Neuronal stem cell (in vitro differentiated cells): ENCODE results near the gene IDI2.

Experiments used
- DNase-seq: peaks from one replicate; pipeline ENCODE4 v3.0.0-alpha.2; 2013; ENCODE audit warnings: low spot score
- H2AFZ ChIP-seq: one replicate; pipeline ENCODE4 v1.6.1; 2013; ENCODE audit warnings: mild to moderate bottlenecking, low read length, inconsistent platforms
- H2AK5ac ChIP-seq: 2 replicates; pipeline ENCODE4 v1.6.1; 2013; ENCODE audit warnings: low read depth, mild to moderate bottlenecking, inconsistent platforms, low read length, moderate library complexity, mixed read lengths
- H2BK120ac ChIP-seq: 2 replicates; pipeline ENCODE4 v1.6.1; 2013; ENCODE audit warnings: low read depth, mild to moderate bottlenecking, inconsistent platforms, low read length, moderate library complexity, mixed read lengths
- H2BK12ac ChIP-seq: one replicate; pipeline ENCODE4 v1.6.1; 2013; ENCODE audit warnings: low read length, inconsistent platforms
- H2BK15ac ChIP-seq: 2 replicates; pipeline ENCODE4 v1.6.1; 2013; ENCODE audit warnings: mild to moderate bottlenecking, low read length, inconsistent platforms, mixed read lengths
- H2BK5ac ChIP-seq: one replicate; pipeline ENCODE4 v1.6.1; 2013; ENCODE audit warnings: inconsistent platforms, mild to moderate bottlenecking, low read length, moderate library complexity
- H3K14ac ChIP-seq: one replicate; pipeline ENCODE4 v1.6.1; 2013; ENCODE audit warnings: low read length, inconsistent platforms
- H3K18ac ChIP-seq: 2 replicates; pipeline ENCODE4 v1.6.1; 2013; ENCODE audit warnings: low read length, inconsistent platforms
- H3K23ac ChIP-seq: 2 replicates; pipeline ENCODE4 v1.6.1; 2013; ENCODE audit warnings: low read depth, mild to moderate bottlenecking, mixed read lengths, low read length, inconsistent platforms; ENCODE audit not compliant: poor library complexity
- H3K27ac ChIP-seq: replicated peaks from 3 replicates; pipeline ENCODE4 v1.5.1; 2013; ENCODE audit warnings: low read length, inconsistent platforms
- H3K27me3 ChIP-seq, 3 experiments: 2 replicates each; pipeline ENCODE4 v1.6.1; 2013; ENCODE audit warnings: low read length in 3 of 3, mild to moderate bottlenecking in 2 of 3, inconsistent platforms in 1 of 3, low read depth in 1 of 3, mixed read lengths in 1 of 3, moderate library complexity in 1 of 3; ENCODE audit not compliant: control insufficient read depth in 3 of 3, insufficient read depth in 3 of 3
- H3K36me3 ChIP-seq, 2 donors: replicated peaks in 1 of 2; 2 replicates each; pipeline ENCODE4 v1.6.1; 2013; ENCODE audit warnings: low read length in 2 of 2; ENCODE audit not compliant: control insufficient read depth in 2 of 2, insufficient read depth in 2 of 2
- H3K4ac ChIP-seq: 2 replicates; pipeline ENCODE4 v1.6.1; 2013; ENCODE audit warnings: inconsistent platforms, mild to moderate bottlenecking, low read length, moderate library complexity
- H3K4me1 ChIP-seq, 2 donors: 1 replicate in 1 of 2; 2 replicates in 1 of 2; pipeline ENCODE4 v1.6.1; 2013; ENCODE audit warnings: low read length in 2 of 2, low read depth in 1 of 2; ENCODE audit not compliant: control insufficient read depth in 2 of 2, insufficient read depth in 1 of 2
- H3K4me2 ChIP-seq: one replicate; pipeline ENCODE4 v1.6.1; 2013; ENCODE audit warnings: mild to moderate bottlenecking, low read length, inconsistent platforms; ENCODE audit not compliant: insufficient read depth, poor library complexity, severe bottlenecking
- H3K4me3 ChIP-seq, 2 donors: 2 replicates each; pipeline ENCODE4 v1.5.1; 2013; ENCODE audit warnings: low read length in 2 of 2, mild to moderate bottlenecking in 2 of 2, inconsistent platforms in 1 of 2, moderate library complexity in 1 of 2
- H3K79me1 ChIP-seq: one replicate; pipeline ENCODE4 v1.6.1; 2013; ENCODE audit warnings: low read depth, mild to moderate bottlenecking, inconsistent platforms, low read length, moderate library complexity
- H3K9ac ChIP-seq: one replicate; pipeline ENCODE4 v1.6.1; 2013; ENCODE audit warnings: mild to moderate bottlenecking, low read depth, low read length, inconsistent platforms; ENCODE audit not compliant: poor library complexity
- H3K9me3 ChIP-seq, 2 donors: replicated peaks in 1 of 2; 2 replicates each; pipeline versions ENCODE3 to v1.6.1; 2013; ENCODE audit warnings: low read length in 2 of 2, mild to moderate bottlenecking in 2 of 2, inconsistent platforms in 1 of 2, low read depth in 1 of 2, mixed read lengths in 1 of 2, moderate library complexity in 1 of 2; ENCODE audit not compliant: control insufficient read depth in 2 of 2, insufficient read depth in 1 of 2
- H4K8ac ChIP-seq: one replicate; pipeline ENCODE4 v1.6.1; 2013; ENCODE audit warnings: low read depth, mild to moderate bottlenecking, inconsistent platforms, low read length, moderate library complexity
- H4K91ac ChIP-seq: one replicate; pipeline ENCODE4 v1.6.1; 2013; ENCODE audit warnings: low read length, low read depth, mild to moderate bottlenecking, inconsistent platforms; ENCODE audit not compliant: poor library complexity
- WGBS, 2 donors: extraction: QIAGEN DNeasy Blood & Tissue Kit; methylation state at CpG; one replicate each; pipeline ENCODE4 v1.1.7; 2013; ENCODE audit warnings: missing lambda C conversion rate in 2 of 2, mixed read lengths in 1 of 2; ENCODE audit not compliant: insufficient read length in 2 of 2, insufficient replicate concordance in 1 of 2; ENCODE audit errors: extremely low coverage in 2 of 2; 5-methylcytosine and 5-hydroxymethylcytosine counted together

Gene IDI2

DNA sequence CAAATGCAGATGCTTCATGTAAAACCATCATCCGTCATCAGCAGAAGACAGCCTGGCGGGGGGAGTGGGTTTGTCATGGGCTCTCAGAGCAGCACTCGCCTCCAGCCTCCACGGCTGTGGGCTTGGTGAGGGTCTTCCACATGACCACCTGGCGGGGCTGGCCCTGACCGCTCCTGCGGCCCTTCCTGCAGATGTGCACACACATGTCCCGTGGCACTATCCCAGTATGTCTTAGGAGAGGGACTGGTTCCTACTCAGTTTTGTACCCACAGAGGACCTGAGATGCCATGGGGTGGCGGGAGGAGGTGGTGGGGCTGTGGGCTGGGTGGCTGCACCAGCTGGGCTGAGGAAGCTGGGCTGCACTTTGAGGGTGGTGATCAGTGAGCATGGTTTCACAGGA is 4.7 kb downstream of the IDI2 start:
- no peak overlapping the region for H3K4ac ChIP-seq
- WGBS, 2 donors, result no CpG with 5 or more reads among the region's 9 CpGs
- H3K23ac ChIP-seq, result no peak overlapping the region
- H2AFZ ChIP-seq, result no peak overlapping the region
- H3K79me1 ChIP-seq, result no peaks in the 10 kb centered on the region
- no peak overlapping the region for H3K27ac ChIP-seq
- no peaks in the 10 kb centered on the region for H3K27me3 ChIP-seq
- no peak overlapping the region for H2BK5ac ChIP-seq
- no peaks in the 10 kb centered on the region for H3K4me1 ChIP-seq
- no peak overlapping the region for H3K9ac ChIP-seq
- no peaks in the 10 kb centered on the region for H3K9me3 ChIP-seq
- no peak overlapping the region for H4K91ac ChIP-seq
- DNase-seq, result no peak
- H2BK120ac ChIP-seq, result no peak overlapping the region
- H3K18ac ChIP-seq, result no peak overlapping the region
- H3K14ac ChIP-seq, result no peak overlapping the region
- H2AK5ac ChIP-seq, result no peak overlapping the region
- no peak overlapping the region for H3K4me2 ChIP-seq
- no peak overlapping the region for H2BK12ac ChIP-seq
- H3K4me3 ChIP-seq, result no peak overlapping the region
- peaks cover 18 to 41% of the 10 kb centered on the region in 2 donors for H3K36me3 ChIP-seq
- no peak overlapping the region for H4K8ac ChIP-seq
- H2BK15ac ChIP-seq, result no peak overlapping the region

DNA sequence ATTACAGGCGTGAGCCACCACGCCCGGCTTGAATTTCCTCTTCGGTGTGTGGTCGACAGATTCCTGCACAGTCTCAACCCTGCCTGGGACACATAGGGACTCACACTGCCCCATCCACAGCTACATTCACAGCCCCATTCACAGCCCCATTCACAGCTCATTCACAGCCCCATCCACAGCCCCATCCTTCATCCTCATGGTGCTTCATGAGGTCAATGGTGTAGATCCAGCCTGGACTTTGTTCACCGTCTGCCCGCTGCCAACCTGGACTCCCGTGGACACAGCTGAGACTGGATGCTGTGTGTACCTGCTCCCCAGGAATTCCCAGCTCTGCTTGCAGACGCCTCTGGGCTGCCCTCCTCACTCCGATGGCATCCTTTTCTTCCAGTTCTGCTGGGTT is 5.2 kb downstream of the IDI2 start:
- Histone ChIP-seq H3K18ac (no peak overlapping the region), H3K36me3 (peaks cover 21 to 46% of the 10 kb centered on the region in 2 donors), H2AFZ (no peak overlapping the region), H3K4ac (no peak overlapping the region), H2BK12ac (no peak overlapping the region), H3K4me1 (no peaks in the 10 kb centered on the region), H3K4me2 (no peak overlapping the region), H3K14ac (no peak overlapping the region), H3K23ac (peak overlapping the region; percentile 70), H3K4me3 (no peak overlapping the region), H2AK5ac (no peak overlapping the region), H3K9ac (no peak overlapping the region), H3K9me3 (no peaks in the 10 kb centered on the region), H3K27me3 (no peaks in the 10 kb centered on the region), H2BK120ac (no peak overlapping the region), H2BK5ac (no peak overlapping the region), H2BK15ac (no peak overlapping the region), H3K27ac (no peak overlapping the region), H4K91ac (no peak overlapping the region), H3K79me1 (no peaks in the 10 kb centered on the region), H4K8ac (no peak overlapping the region)
- no CpG with 5 or more reads among the region's 10 CpGs for WGBS, 2 donors
- DNase-seq, result no peak

DNA sequence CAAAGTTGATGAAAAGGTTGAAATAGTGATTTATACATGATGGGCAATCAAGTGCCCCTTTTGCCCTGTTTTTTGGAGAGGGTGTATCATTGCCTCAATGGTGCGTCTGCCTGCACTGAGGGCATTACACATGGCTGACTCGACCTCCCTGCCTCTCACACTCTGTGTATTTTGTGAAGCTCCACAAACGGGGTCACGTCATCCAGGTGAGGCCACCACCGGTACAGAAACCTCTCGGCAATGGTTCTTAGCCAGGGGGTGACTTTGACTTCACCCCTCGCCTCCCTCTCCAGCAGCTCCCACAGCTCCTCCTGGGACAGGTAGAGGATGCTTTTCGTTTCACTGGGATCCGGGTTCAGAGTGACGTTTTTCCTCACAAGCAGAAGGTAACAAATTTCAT is 6.3 kb downstream of the IDI2 start:
- no peak overlapping the region for H3K4ac ChIP-seq
- no peak overlapping the region for H2AK5ac ChIP-seq
- H2BK15ac ChIP-seq, result no peak overlapping the region
- H2BK120ac ChIP-seq, result no peak overlapping the region
- H3K4me1 ChIP-seq, result no peaks in the 10 kb centered on the region
- no peak overlapping the region for H3K4me3 ChIP-seq
- WGBS, 2 donors, result no CpG with 5 or more reads among the region's 10 CpGs
- no peaks in the 10 kb centered on the region for H3K27me3 ChIP-seq
- no peaks in the 10 kb centered on the region for H3K79me1 ChIP-seq
- H4K8ac ChIP-seq, result no peak overlapping the region
- no peak overlapping the region for H3K27ac ChIP-seq
- H3K9ac ChIP-seq, result no peak overlapping the region
- H3K36me3 ChIP-seq, result peaks cover 23 to 55% of the 10 kb centered on the region in 2 donors
- no peak overlapping the region for H3K4me2 ChIP-seq
- no peak for DNase-seq
- no peaks in the 10 kb centered on the region for H3K9me3 ChIP-seq
- H3K18ac ChIP-seq, result no peak overlapping the region
- no peak overlapping the region for H4K91ac ChIP-seq
- H2BK12ac ChIP-seq, result no peak overlapping the region
- no peak overlapping the region for H3K14ac ChIP-seq
- no peak overlapping the region for H2AFZ ChIP-seq
- no peak overlapping the region for H2BK5ac ChIP-seq
- no peak overlapping the region for H3K23ac ChIP-seq

DNA sequence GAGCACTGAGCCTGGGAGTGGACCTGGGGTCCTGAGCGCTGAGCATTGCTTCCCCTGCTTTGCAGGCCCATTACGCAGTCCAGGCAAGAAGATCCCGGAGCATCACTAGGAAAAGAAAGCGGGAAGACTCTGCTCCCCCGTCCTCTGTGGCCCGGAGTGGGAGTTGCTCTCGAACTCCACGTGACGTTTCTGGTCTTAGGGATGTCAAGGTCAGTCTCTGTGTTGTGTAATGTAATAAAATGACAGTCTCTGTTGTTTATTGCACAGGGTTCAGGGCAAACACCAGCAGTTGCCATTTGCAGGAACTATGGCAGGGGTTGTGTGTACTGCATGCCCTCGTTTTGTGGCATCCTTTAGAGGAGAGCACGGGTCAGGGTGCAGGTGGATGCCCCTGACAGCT is 10.0 kb downstream of the IDI2 start:
- Histone ChIP-seq H3K27ac (no peak overlapping the region), H3K9ac (no peak overlapping the region), H2BK5ac (no peak overlapping the region), H3K14ac (no peak overlapping the region), H2BK12ac (no peak overlapping the region), H3K4me1 (no peaks in the 10 kb centered on the region), H3K4ac (no peak overlapping the region), H2AK5ac (no peak overlapping the region), H2BK15ac (no peak overlapping the region), H2BK120ac (no peak overlapping the region), H3K36me3 (peaks cover 44 to 88% of the 10 kb centered on the region in 2 donors), H4K8ac (no peak overlapping the region), H3K79me1 (no peaks in the 10 kb centered on the region), H3K18ac (no peak overlapping the region), H2AFZ (no peak overlapping the region), H4K91ac (no peak overlapping the region), H3K27me3 (no peaks in the 10 kb centered on the region), H3K23ac (peak overlapping the region; percentile 59), H3K9me3 (no peaks in the 10 kb centered on the region), H3K4me3 (no peak overlapping the region), H3K4me2 (no peak overlapping the region)
- no CpG with 5 or more reads among the region's 11 CpGs for WGBS, 2 donors
- DNase-seq, result no peak
